GM12878 (cell line): ENCODE measurements around the gene UGT1A8. TPM values are rescaled to one million over a fixed set of nuclear protein-coding genes. Genes with fewer than 3 reads are reported as not detected.

Experiments
- ATAC-seq: fragments of 200-7000 bp; cut with Tn5 transposase; 3 replicates; pipeline ENCODE4 v1.9.1; 2020; ENCODE audit warnings: mild to moderate bottlenecking, moderate library complexity
- BruUV-seq: library from RNA; stranded (reverse); fragments of 400-500 nt; replicated peaks from 2 replicates; lab custom pipeline; 2021; lab: Mats Ljungman, UMichigan
- CTCF ChIA-PET: fragments of 300-600 bp; sonication (Branson Sonifier 250); formaldehyde crosslinking; extraction: SDS; loops from one replicate; lab custom pipeline; 2021; ENCODE audit warnings: inconsistent platforms; lab: Yijun Ruan, JAX
- POLR2A ChIA-PET: fragments of 350-600 bp; formaldehyde crosslinking; extraction: SDS; loops from one replicate; lab custom pipeline; 2021; ENCODE audit warnings: inconsistent platforms; lab: Charles Lee
- RAD21 ChIA-PET: fragments of 300-600 bp; sonication (Branson Sonifier 250); formaldehyde crosslinking; loops from one replicate; lab custom pipeline; 2023; ENCODE audit warnings: antibody characterized with exemption; ENCODE audit not compliant: unreplicated experiment; lab: Charles Lee
- SMC1A ChIA-PET: fragments of 300-600 bp; sonication (Branson Sonifier 250); formaldehyde crosslinking; loops from one replicate; lab custom pipeline; 2023; ENCODE audit not compliant: unreplicated experiment, uncharacterized antibody; lab: Charles Lee
- DNase-seq: peaks from one replicate; pipeline ENCODE4 v3.0.0-alpha.2; 2011; ENCODE audit warnings: low read depth, low spot score
- FAIRE-seq: peaks from 3 replicates; lab custom pipeline; 2011; peaks lifted over from hg19 to GRCh38; lab: Jason Lieb, UNC
- H2AFZ ChIP-seq: 2 replicates; pipeline ENCODE4 v1.6.0; 2011; ENCODE audit warnings: low read depth, low read length, control low read depth; ENCODE audit not compliant: control insufficient read depth
- H3K27ac ChIP-seq: 2 replicates; pipeline ENCODE4 v1.5.1; 2011; ENCODE audit warnings: control low read depth; ENCODE audit not compliant: control insufficient read depth, insufficient read depth
- H3K27me3 ChIP-seq, 2 experiments: replicated peaks in 1 of 2; 2 replicates each; pipeline versions ENCODE4 v1.6.0 to v1.6.1; 2011; ENCODE audit warnings: low read length in 1 of 2; ENCODE audit not compliant: control insufficient read depth in 2 of 2, insufficient read depth in 2 of 2
- H3K36me3 ChIP-seq, 2 experiments: 2 replicates each; pipeline ENCODE4 v1.5.1; 2011; ENCODE audit warnings: low read length in 1 of 2; ENCODE audit not compliant: control insufficient read depth in 2 of 2, insufficient read depth in 2 of 2
- H3K4me1 ChIP-seq: 2 replicates; pipeline ENCODE4 v1.6.1; 2011; ENCODE audit warnings: mild to moderate bottlenecking, low read length, moderate library complexity, mixed read lengths; ENCODE audit not compliant: control insufficient read depth, insufficient read depth
- H3K4me2 ChIP-seq: 2 replicates; pipeline ENCODE4 v1.6.0; 2011; ENCODE audit warnings: control low read depth; ENCODE audit not compliant: control insufficient read depth, insufficient read depth
- H3K4me3 ChIP-seq: fragments of 200-600 bp; sonication (generic); 2 replicates; pipeline ENCODE4 v1.5.1; 2016
- H3K79me2 ChIP-seq: 2 replicates; pipeline ENCODE4 v1.6.0; 2011; ENCODE audit warnings: low read length; ENCODE audit not compliant: control insufficient read depth, insufficient read depth
- H3K9ac ChIP-seq: 2 replicates; pipeline ENCODE4 v1.8.0; 2011; ENCODE audit warnings: low read length, control low read depth, mixed read lengths; ENCODE audit not compliant: control insufficient read depth, insufficient read depth
- H3K9me3 ChIP-seq: replicated peaks from 3 replicates; pipeline ENCODE4 v1.5.1; 2011; ENCODE audit warnings: mild to moderate bottlenecking, low read length; ENCODE audit not compliant: control insufficient read depth, insufficient read depth
- H4K20me1 ChIP-seq: 2 replicates; pipeline ENCODE4 v1.6.0; 2011; ENCODE audit not compliant: control insufficient read depth, insufficient read depth
- CEBPB ChIP-seq, 2 experiments: fragments of 150-350 bp in 1 of 2; IDR thresholded peaks; 2 replicates each; pipeline ENCODE4 v1.6.1; 2012 to 2014; ENCODE audit warnings: low read depth in 2 of 2, low read length in 2 of 2, borderline replicate concordance in 1 of 2, inconsistent platforms in 1 of 2
- CHD1 ChIP-seq: IDR thresholded peaks from 2 replicates; pipeline ENCODE4 v1.6.1; 2012; ENCODE audit warnings: low read depth, low read length, improper control_type of control experiment
- DPF2 ChIP-seq: fragments of 450-650 bp; IDR thresholded peaks from 2 replicates; pipeline ENCODE4 v1.6.1; 2017; ENCODE audit warnings: mild to moderate bottlenecking
- HDAC2 ChIP-seq: fragments of 200-600 bp; sonication (generic); IDR thresholded peaks from 2 replicates; pipeline ENCODE4 v1.6.1; 2017
- IKZF2 ChIP-seq, 2 experiments: fragments of 450-650 bp; IDR thresholded peaks; 2 replicates each; pipeline ENCODE4 v1.6.1; 2017; ENCODE audit warnings: mild to moderate bottlenecking in 2 of 2, moderate library complexity in 2 of 2
- JUND ChIP-seq: IDR thresholded peaks from 2 replicates; pipeline ENCODE4 v1.6.1; 2012; ENCODE audit warnings: low read depth, mild to moderate bottlenecking, low read length, improper control_type of control experiment, moderate library complexity
- MXI1 ChIP-seq: fragments of 150-350 bp; IDR thresholded peaks from 2 replicates; pipeline ENCODE4 v1.6.1; 2011; ENCODE audit warnings: low read depth, mild to moderate bottlenecking, inconsistent platforms, low read length, improper control_type of control experiment
- PAX5 ChIP-seq: IDR thresholded peaks from 2 replicates; pipeline ENCODE4 v1.6.1; 2011; ENCODE audit warnings: low read depth, low read length, borderline replicate concordance
- RELB ChIP-seq: fragments of 450-650 bp; IDR thresholded peaks from 2 replicates; pipeline ENCODE4 v1.6.1; 2017; ENCODE audit warnings: low read depth, mild to moderate bottlenecking, moderate library complexity
- SIX5 ChIP-seq: IDR thresholded peaks from 2 replicates; pipeline ENCODE4 v1.6.1; 2011; ENCODE audit warnings: mild to moderate bottlenecking, low read depth, low read length, moderate library complexity; ENCODE audit not compliant: severe bottlenecking
- STAT1 ChIP-seq: fragments of 450-650 bp; conservative IDR thresholded peaks from 2 replicates; pipeline ENCODE4 v1.6.1; 2014; ENCODE audit warnings: antibody characterized with exemption, mild to moderate bottlenecking
- ZBTB40 ChIP-seq: fragments of 450-650 bp; IDR thresholded peaks from 2 replicates; pipeline ENCODE4 v1.6.1; 2016; ENCODE audit warnings: mild to moderate bottlenecking, moderate library complexity, borderline replicate concordance
- ZSCAN29 ChIP-seq: fragments of 450-650 bp; IDR thresholded peaks from 2 replicates; pipeline ENCODE4 v1.6.1; 2017; ENCODE audit warnings: mild to moderate bottlenecking, moderate library complexity
- WGBS: methylation state at CpG from one replicate; pipeline ENCODE4 v1.1.6; 2016; ENCODE audit warnings: low lambda C conversion rate; ENCODE audit not compliant: insufficient replicate concordance, insufficient coverage; ENCODE audit errors: missing lambda C conversion rate; 5-methylcytosine and 5-hydroxymethylcytosine counted together
- in situ Hi-C: fragments of 300-500 bp; cut with MboI; formaldehyde crosslinking; loops from 9 replicates; pipeline ENCODE4 v1.14.3; 2018; ENCODE audit warnings: mixed read lengths
- intact Hi-C: fragments of 100-400 bp; cut with micrococcal nuclease; formaldehyde crosslinking; loops from one replicate; pipeline ENCODE4 v1.14.2; 2022; ENCODE audit not compliant: unreplicated experiment
- polyA plus RNA-seq, 11 experiments: library from polyadenylated mRNA; depleted of rRNA in 4 of 11; unstranded in 6 of 11; stranded (reverse) in 5 of 11; fragments of >200 nt; fragmentation: Nextera tagmentation in 4 of 11; fragmentation: Illumina TruSeq in 1 of 11; extraction: Ambion mirVana in 4 of 11; extraction: Trizol in 1 of 11; gene quantifications; 1 replicate in 1 of 11; 2 replicates in 10 of 11; pipeline versions ENCODE4 v1.2.1 to v1.2.3, GENCODE V29; 2011 to 2016; ENCODE audit warnings: inconsistent platforms in 2 of 11, missing spikeins in 2 of 11, low read depth in 1 of 11
- total RNA-seq, 4 experiments: library from RNA; depleted of rRNA in 3 of 4; stranded (reverse); fragments of >200 nt in 3 of 4; fragmentation: Illumina TruSeq in 1 of 4; extraction: Trizol in 1 of 4; gene quantifications; 2 replicates each; pipeline versions ENCODE4 v1.2.1 to v1.2.3, GENCODE V29; 2013 to 2021
- TF ChIP-seq, protein P1 (sequence below): IDR thresholded peaks from 2 replicates; pipeline ENCODE4 v1.6.1; 2012; ENCODE audit warnings: low read depth, low read length, improper control_type of control experiment
- TF ChIP-seq, protein P2 (sequence below): fragments of 450-650 bp; IDR thresholded peaks from 2 replicates; pipeline ENCODE4 v1.6.1; 2017; ENCODE audit warnings: mild to moderate bottlenecking

The UGT1A8 gene
- total and polyA plus RNA-seq, 10 of the 15 experiments (the other 5 are each of a cell fraction or from before 2014, with no cell fraction given), result not detected

DNA sequence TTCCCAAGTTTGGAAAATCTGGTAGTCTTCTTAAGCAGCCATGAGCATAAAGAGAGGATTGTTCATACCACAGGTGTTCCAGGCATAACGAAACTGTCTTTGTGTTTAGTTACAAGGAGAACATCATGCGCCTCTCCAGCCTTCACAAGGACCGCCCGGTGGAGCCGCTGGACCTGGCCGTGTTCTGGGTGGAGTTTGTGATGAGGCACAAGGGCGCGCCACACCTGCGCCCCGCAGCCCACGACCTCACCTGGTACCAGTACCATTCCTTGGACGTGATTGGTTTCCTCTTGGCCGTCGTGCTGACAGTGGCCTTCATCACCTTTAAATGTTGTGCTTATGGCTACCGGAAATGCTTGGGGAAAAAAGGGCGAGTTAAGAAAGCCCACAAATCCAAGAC lies 154.7 kb downstream of the UGT1A8 start:
- no peaks in the 10 kb centered on the region for H3K4me1 ChIP-seq
- 59% methylated on average over 16 of the region's 16 CpGs for WGBS
- H3K4me2 ChIP-seq, result no peak overlapping the region
- POLR2A ChIA-PET, result no interaction called here
- SMC1A ChIA-PET, result no interaction called here
- CTCF ChIA-PET, result no interaction called here
- no peak overlapping the region for H2AFZ ChIP-seq
- intact Hi-C loops, result no loop called here
- no peak overlapping the region for H3K9ac ChIP-seq
- H3K4me3 ChIP-seq, result no peak overlapping the region
- no peaks in the 10 kb centered on the region; the same call in 2 of the 3 replicates for H3K9me3 ChIP-seq
- no peaks in the 10 kb centered on the region for H3K27me3 ChIP-seq
- H3K36me3 ChIP-seq, result no peaks in the 10 kb centered on the region
- TF ChIP-seq, protein P1, sequence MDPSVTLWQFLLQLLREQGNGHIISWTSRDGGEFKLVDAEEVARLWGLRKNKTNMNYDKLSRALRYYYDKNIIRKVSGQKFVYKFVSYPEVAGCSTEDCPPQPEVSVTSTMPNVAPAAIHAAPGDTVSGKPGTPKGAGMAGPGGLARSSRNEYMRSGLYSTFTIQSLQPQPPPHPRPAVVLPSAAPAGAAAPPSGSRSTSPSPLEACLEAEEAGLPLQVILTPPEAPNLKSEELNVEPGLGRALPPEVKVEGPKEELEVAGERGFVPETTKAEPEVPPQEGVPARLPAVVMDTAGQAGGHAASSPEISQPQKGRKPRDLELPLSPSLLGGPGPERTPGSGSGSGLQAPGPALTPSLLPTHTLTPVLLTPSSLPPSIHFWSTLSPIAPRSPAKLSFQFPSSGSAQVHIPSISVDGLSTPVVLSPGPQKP, result no peak
- TF ChIP-seq STAT1 (no peak), DPF2 (no peak), CEBPB (IDR thresholded peaks at IDR 0.05; ENCODE audit: borderline replicate concordance in 1 of 2, low read depth in 2 of 2, low read length in 2 of 2) (no peak), CHD1 (no peak), MXI1 (no peak), RELB (no peak), JUND (no peak), ZBTB40 (no peak), ZSCAN29 (no peak), IKZF2 (IDR thresholded peaks at IDR 0.05) (no peak), HDAC2 (no peak), PAX5 (no peak), SIX5 (no peak)
- TF ChIP-seq, protein P2, sequence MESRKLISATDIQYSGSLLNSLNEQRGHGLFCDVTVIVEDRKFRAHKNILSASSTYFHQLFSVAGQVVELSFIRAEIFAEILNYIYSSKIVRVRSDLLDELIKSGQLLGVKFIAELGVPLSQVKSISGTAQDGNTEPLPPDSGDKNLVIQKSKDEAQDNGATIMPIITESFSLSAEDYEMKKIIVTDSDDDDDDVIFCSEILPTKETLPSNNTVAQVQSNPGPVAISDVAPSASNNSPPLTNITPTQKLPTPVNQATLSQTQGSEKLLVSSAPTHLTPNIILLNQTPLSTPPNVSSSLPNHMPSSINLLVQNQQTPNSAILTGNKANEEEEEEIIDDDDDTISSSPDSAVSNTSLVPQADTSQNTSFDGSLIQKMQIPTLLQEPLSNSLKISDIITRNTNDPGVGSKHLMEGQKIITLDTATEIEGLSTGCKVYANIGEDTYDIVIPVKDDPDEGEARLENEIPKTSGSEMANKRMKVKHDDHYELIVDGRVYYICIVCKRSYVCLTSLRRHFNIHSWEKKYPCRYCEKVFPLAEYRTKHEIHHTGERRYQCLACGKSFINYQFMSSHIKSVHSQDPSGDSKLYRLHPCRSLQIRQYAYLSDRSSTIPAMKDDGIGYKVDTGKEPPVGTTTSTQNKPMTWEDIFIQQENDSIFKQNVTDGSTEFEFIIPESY, result no peak
- TF ChIP-seq, all 136 proteins: peak for 0
- Histone ChIP-seq H3K27ac (no peak overlapping the region), H4K20me1 (no peaks in the 10 kb centered on the region), H3K79me2 (no peaks in the 10 kb centered on the region)
- in situ Hi-C loops, result no loop called here
- RAD21 ChIA-PET, result no interaction called here
- DNase-seq (no peak), FAIRE-seq (no peak), ATAC-seq (no peak)
- no TSS peak for BruUV-seq
